Testis (tissue), 2 donors: ENCODE measurements around the gene MDC1.

ENCODE experiments used
- POLR2A ChIP-seq: fragments of 450-650 bp; IDR thresholded peaks from one replicate; pipeline ENCODE4 v1.6.1; 2017; ENCODE audit warnings: antibody characterized with exemption, mild to moderate bottlenecking, moderate library complexity
- TF ChIP-seq, protein P1 (sequence below), 3 experiments: fragments of 450-650 bp in 2 of 3; fragments of 200-600 bp in 1 of 3; sonication (generic) in 1 of 3; IDR thresholded peaks; one replicate each; pipeline ENCODE4 v1.5.1; 2016 to 2019; ENCODE audit warnings: antibody characterized with exemption in 3 of 3, mild to moderate bottlenecking in 2 of 3, moderate library complexity in 1 of 3

GRCh38 chr6:30672445-30673253 is 44.4 kb downstream of the MDC1 start, which contains the start of gene DHX16:
- TF ChIP-seq, protein P1, sequence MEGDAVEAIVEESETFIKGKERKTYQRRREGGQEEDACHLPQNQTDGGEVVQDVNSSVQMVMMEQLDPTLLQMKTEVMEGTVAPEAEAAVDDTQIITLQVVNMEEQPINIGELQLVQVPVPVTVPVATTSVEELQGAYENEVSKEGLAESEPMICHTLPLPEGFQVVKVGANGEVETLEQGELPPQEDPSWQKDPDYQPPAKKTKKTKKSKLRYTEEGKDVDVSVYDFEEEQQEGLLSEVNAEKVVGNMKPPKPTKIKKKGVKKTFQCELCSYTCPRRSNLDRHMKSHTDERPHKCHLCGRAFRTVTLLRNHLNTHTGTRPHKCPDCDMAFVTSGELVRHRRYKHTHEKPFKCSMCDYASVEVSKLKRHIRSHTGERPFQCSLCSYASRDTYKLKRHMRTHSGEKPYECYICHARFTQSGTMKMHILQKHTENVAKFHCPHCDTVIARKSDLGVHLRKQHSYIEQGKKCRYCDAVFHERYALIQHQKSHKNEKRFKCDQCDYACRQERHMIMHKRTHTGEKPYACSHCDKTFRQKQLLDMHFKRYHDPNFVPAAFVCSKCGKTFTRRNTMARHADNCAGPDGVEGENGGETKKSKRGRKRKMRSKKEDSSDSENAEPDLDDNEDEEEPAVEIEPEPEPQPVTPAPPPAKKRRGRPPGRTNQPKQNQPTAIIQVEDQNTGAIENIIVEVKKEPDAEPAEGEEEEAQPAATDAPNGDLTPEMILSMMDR (IDR thresholded peaks at IDR 0.05) = peak; percentile 83 to 98 (median 96)
- TF ChIP-seq POLR2A = no peak
